Urothelium cell line (cell line): Measurements from ENCODE around the gene IL15RA.
"Not testable (repeated sequence)": the region's sequence is repeated elsewhere in the genome, so short reads cannot be mapped to it uniquely, and the experiment has no call there.

Experiments
- DNase-seq: peaks from one replicate; pipeline ENCODE4 v3.0.0; 2011; ENCODE audit warnings: low spot score, mixed read lengths
- FAIRE-seq: peaks from 2 replicates; lab custom pipeline; 2011; peaks lifted over from hg19 to GRCh38; lab: Jason Lieb, UNC

Gene IL15RA

GRCh38 chr10:5971315-5971832 is 6.0 kb downstream of the IL15RA start:
- FAIRE-seq (no peak), DNase-seq (no peak)

DNA sequence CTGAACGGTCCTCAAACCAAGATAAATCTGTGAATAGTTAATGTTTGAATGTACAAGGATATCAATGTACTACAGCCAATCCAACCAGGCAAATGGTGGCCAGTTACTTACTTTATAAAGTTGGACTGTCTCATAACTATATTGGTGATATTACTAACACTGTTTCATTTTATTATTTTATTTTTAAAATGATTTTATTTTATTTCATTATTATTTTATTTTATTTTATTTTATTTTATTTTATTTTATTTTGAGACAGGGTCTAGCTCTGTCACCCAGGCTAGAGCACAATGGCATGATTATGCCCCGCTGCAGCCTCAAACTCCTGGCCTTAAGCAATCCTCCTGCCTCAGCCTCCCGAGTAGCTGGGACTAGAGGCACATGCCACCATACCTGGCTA is 6.8 kb downstream of the IL15RA start:
- DNase-seq: no peak
- FAIRE-seq: no peak

DNA sequence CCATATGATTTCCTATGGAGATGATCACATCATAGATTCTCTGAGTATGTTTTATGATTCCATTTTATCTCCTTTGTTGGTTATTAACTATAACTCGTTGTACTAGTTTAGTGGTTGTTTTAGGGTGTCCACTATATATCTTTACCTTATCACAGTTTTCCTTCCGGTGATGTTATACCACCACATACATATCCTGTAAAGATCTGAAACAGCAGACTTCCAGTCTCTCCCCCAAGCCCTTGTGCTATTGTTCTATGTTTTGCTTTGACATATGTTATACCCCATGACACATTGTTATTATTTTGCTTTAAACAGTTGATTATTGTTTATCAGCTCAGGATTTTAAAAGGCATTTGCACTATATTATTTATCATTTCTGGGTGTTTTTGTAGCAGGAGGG is 7.3 kb downstream of the IL15RA start:
- no peak for FAIRE-seq
- DNase-seq: no peak

GRCh38 chr10:5968681-5969453 is 8.5 kb downstream of the IL15RA start:
- DNase-seq (no peak), FAIRE-seq (no peak)

GRCh38 chr10:5968037-5968680 is 9.2 kb downstream of the IL15RA start:
- no peak for FAIRE-seq
- no peak for DNase-seq

DNA sequence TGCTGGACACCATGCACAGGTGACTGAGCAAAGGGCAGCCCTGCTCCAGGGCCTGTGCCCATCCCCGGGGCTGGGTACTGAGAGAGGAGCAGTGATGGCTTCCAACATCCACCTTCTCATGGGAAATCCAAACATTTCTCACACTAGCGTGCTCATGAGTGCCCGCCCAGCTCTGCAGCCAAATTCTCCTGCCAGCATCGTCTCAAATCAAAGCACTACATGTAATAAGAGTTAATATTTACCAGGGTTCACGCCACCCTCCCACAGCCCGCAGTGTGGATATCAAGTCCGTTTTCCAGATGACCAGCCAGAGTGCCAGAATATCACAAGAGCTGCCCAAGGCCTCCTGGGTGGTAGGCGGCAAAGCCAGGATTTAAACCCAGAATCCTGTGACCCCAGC is 12.1 kb downstream of the IL15RA start:
- FAIRE-seq (no peak), DNase-seq (no peak)

DNA sequence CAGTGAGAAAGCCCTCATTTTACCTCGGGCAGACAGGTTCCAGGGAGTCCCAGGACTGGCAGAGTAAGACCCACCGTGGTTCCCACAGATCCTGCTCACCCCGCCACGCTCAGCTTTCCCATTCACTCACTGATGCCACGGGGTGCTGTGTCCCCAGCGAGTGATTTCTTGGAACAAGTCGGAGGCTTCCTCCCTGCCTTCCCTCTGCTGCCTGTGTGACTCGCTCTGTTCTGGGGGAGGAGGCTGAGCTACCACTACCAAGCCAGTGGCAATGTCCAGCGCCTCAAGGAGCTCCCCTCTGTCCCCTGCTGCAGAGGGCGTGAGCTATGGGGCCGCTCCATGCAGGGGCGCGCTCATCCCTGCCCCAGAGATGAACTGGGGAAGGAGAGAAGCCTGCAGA is 12.6 kb downstream of the IL15RA start:
- no peak for FAIRE-seq
- no peak for DNase-seq

DNA sequence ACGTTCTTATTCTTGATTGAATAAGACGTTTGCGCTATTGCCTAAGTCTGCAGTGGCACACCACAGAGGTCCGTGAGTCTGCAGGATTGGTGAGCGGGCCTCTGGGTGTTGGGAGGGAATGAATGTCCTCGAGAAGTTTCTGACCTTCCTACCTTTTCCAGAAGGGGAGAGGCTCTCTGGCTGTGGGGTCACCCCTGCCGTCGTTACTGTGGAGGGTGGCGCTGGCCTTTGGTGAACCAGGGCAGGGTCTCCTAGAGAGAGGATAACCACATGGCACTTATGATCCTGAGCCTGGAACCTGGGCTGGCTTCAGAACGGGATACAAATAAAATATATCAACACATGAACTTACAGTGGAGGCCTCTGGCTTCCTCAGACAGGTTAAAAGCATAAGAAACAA is 13.8 kb downstream of the IL15RA start:
- DNase-seq (no peak), FAIRE-seq (no peak)

GRCh38 chr10:5963071-5963470 is 14.3 kb downstream of the IL15RA start:
- DNase-seq (no peak), FAIRE-seq (no peak)

GRCh38 chr10:5962358-5962940 is 14.9 kb downstream of the IL15RA start:
- FAIRE-seq, DNase-seq: not testable (repeated sequence)

- no peak for FAIRE-seq
- DNase-seq: no peak
These were observed 15.8 kb downstream of the IL15RA start for GRCh38 chr10:5961405-5962100.

DNA sequence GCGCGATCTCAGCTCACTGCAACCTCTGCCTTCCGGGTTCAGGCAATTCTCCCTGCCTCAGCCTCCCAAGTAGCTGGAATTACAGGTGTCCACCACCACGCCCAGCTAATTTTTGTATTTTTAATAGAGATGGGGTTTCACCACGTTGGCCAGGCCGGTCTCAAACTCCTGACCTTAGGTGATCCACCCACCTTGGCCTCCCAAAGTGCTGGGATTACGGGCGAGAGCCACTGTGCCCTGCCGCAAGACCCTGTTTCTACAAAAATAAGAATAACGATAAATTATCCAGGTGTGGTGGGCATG is 16.4 kb downstream of the IL15RA start:
- DNase-seq, FAIRE-seq: not testable (repeated sequence)

GRCh38 chr10:5960070-5960972 is 17.0 kb downstream of the IL15RA start:
- DNase-seq (no peak), FAIRE-seq (no peak)

- DNase-seq: no peak
- FAIRE-seq: no peak
These were observed 17.7 kb downstream of the IL15RA start for GRCh38 chr10:5959581-5960069.

DNA sequence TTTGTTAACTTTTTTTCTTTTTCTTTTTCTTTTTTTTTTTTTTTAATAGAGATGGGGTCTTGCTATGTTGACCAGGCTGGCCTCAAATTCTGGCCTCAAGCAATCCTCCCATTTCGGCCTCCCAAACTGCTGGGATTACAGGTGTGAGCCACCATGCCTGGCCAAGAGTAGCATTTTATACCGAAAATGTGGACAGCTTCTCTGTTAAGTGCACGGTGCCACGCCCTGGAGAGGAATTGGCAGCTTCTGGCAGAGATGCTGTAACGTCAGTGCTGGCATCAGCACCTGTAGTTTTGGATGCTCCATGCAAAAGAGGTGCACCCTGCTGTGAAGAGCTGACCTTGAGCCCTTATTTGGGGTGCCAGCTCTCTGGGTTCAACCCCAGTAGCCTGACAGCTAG is 18.2 kb downstream of the IL15RA start:
- no peak for DNase-seq
- FAIRE-seq: no peak

GRCh38 chr10:5958675-5959074 is 18.7 kb downstream of the IL15RA start:
- FAIRE-seq: no peak
- no peak for DNase-seq

GRCh38 chr10:5958077-5958476 is 19.3 kb downstream of the IL15RA start:
- DNase-seq (no peak), FAIRE-seq (no peak)

DNA sequence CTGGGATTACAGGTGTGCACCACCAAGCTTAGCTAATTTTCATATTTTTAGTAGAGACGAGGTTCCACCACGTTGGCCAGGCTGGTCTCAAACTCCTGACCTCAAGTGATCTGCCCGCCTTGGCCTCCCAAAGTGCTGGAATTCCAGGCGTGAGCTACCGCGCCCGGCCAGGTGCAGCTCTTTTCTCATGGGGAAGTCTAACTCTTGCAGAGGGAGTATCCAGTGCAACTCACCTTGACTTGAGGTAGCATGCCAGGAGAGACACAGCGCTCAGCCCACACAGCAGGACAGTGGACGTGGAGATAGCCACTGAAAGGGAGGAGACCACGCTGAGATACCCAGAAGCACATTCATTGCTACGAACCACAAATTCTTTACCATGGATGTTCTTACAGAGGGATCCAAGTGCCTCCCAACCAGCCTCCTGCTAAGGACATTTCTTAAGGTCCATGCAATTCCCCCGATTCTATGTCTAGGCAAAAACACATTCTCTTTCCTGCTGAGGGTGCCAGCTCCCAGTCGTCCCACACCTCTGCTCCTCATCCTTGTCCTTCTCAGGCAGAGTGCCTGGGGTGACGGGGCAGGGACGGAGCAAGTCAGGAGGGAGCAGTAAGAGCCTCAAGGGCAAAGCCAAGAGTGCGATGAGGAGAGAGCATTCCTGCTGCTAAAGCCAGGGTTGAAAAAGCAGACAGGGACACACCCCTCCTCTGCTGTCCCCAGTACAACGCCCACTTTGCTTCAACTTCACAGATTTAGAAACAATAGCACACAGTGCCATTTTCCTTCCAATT is 21.0 kb downstream of the IL15RA start:
- DNase-seq (no peak), FAIRE-seq (no peak)

GRCh38 chr10:5953676-5954075 is 23.7 kb downstream of the IL15RA start:
- no peak for FAIRE-seq
- no peak for DNase-seq
